ENCODE results near the gene GABARAP. TPM values are rescaled to one million over a fixed set of nuclear protein-coding genes. Genes with fewer than 3 reads are reported as not detected.
"Not testable (repeated sequence)": the region's sequence is repeated elsewhere in the genome, so short reads cannot be mapped to it uniquely, and the experiment has no call there.

GABARAP gene
- total and polyA plus RNA-seq, 9 donors, result 308 to 363 (median 326) TPM

- Histone ChIP-seq H3K27ac (ENCODE audit: low read length) (peak within 1 kb of the TSS; percentile 99), H3K36me3 (ENCODE audit: control insufficient read depth, insufficient read depth, low read length) (peaks cover 33% of the 10 kb centered on the region), H3K9me3 (replicated peaks; ENCODE audit: control insufficient read depth, low read depth, low read length) (no peaks in the 10 kb centered on the region), H3K4me3 (ENCODE audit: low read length) (peak within 1 kb of the TSS; percentile 76), H3K4me1 (ENCODE audit: control insufficient read depth, insufficient read depth, low read length) (peaks cover 28% of the 10 kb centered on the region), H3K27me3 (ENCODE audit: control insufficient read depth, insufficient read depth, low read length) (no peaks in the 10 kb centered on the region)
- DNase-seq, result peak; percentile 100
- 0% methylated on average over 26 of the region's 41 CpGs for WGBS (ENCODE audit: insufficient coverage)
Measured at GRCh38 chr17:7251661-7252175, 9.5 kb upstream of the GABARAP start, which contains the start of gene CTDNEP1. Gene CTDNEP1 (minus strand): TSS chr17:7251734. CDS start chr17:7251296, 438 bp downstream.

- Histone ChIP-seq H3K27ac (ENCODE audit: low read length) (peak overlapping the region; percentile 99), H3K9me3 (replicated peaks; ENCODE audit: control insufficient read depth, low read depth, low read length) (no peaks in the 10 kb centered on the region), H3K36me3 (ENCODE audit: control insufficient read depth, insufficient read depth, low read length) (peaks cover 33% of the 10 kb centered on the region), H3K4me3 (ENCODE audit: low read length) (peak overlapping the region; percentile 76), H3K4me1 (ENCODE audit: control insufficient read depth, insufficient read depth, low read length) (peaks cover 28% of the 10 kb centered on the region), H3K27me3 (ENCODE audit: control insufficient read depth, insufficient read depth, low read length) (no peaks in the 10 kb centered on the region)
- peak; percentile 62 for DNase-seq
- under 1% methylated on average over 51 of the region's 55 CpGs for WGBS (ENCODE audit: insufficient coverage)
Measured at GRCh38 chr17:7250695-7251627, 8.7 kb upstream of the GABARAP start.

DNA sequence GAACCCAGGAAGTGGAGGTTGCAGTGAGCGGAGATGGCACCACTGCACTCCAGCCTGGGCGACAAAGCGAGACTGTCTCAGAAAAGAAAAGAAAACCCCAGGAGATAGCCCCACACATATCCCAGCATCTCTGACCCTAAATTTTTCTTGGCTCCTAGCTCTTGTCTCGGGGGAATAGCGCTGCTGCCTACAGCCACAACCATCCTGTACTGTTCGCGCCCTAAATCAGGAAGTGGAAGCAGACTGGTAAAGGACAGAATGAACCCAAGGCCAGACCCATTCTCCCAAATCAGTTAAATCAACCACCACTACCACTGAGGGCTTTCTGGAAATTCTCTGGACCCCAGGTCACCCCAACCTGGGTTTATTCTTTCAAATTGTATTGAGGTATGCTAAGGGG lies 7.6 kb upstream of the GABARAP start:
- Histone ChIP-seq H3K4me1 (ENCODE audit: control insufficient read depth, insufficient read depth, low read length) (peaks cover 28% of the 10 kb centered on the region), H3K4me3 (ENCODE audit: low read length) (peak overlapping the region; percentile 76), H3K27ac (ENCODE audit: low read length) (peak overlapping the region; percentile 99), H3K36me3 (ENCODE audit: control insufficient read depth, insufficient read depth, low read length) (peaks cover 31% of the 10 kb centered on the region), H3K27me3 (ENCODE audit: control insufficient read depth, insufficient read depth, low read length) (no peaks in the 10 kb centered on the region), H3K9me3 (replicated peaks; ENCODE audit: control insufficient read depth, low read depth, low read length) (no peaks in the 10 kb centered on the region)
- DNase-seq, result peak; percentile 30
- no CpG with 5 or more reads among the region's 7 CpGs for WGBS (ENCODE audit: insufficient coverage)

- H3K27me3 ChIP-seq (ENCODE audit: control insufficient read depth, insufficient read depth, low read length), result no peaks in the 10 kb centered on the region
- 90% methylated on average over 4 of the region's 6 CpGs for WGBS (ENCODE audit: insufficient coverage)
- H3K4me3 ChIP-seq (ENCODE audit: low read length), result peak overlapping the region; percentile 17
- H3K27ac ChIP-seq (ENCODE audit: low read length), result peak overlapping the region; percentile 99
- peaks cover 32% of the 10 kb centered on the region for H3K36me3 ChIP-seq (ENCODE audit: control insufficient read depth, insufficient read depth, low read length)
- H3K4me1 ChIP-seq (ENCODE audit: control insufficient read depth, insufficient read depth, low read length), result peaks cover 28% of the 10 kb centered on the region
- no peaks in the 10 kb centered on the region for H3K9me3 ChIP-seq (replicated peaks; ENCODE audit: control insufficient read depth, low read depth, low read length)
- DNase-seq, result peak; percentile 53
Measured at GRCh38 chr17:7249214-7249613, 7.0 kb upstream of the GABARAP start.

DNA sequence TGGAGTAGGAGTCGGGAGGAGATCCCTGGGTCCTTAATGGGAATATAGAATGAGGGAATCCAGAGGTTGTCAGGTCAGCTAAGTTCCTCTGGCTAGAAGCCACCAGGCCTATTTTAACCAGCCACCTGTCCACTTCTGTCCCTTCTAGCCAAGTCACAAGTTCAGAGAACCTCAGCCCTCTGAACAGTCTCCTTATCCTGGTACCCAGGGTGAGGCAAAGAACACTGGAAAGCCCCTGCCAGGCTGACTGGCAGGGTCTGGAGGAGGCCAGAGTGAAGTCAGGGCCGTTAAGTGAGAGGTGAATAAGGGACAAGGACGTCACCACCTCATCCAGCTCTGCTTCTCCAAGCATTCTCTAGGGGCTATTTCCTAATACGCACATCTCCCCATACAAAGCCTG lies 6.5 kb upstream of the GABARAP start:
- Histone ChIP-seq H3K4me3 (ENCODE audit: low read length) (peak overlapping the region; percentile 17), H3K4me1 (ENCODE audit: control insufficient read depth, insufficient read depth, low read length) (peaks cover 30% of the 10 kb centered on the region), H3K36me3 (ENCODE audit: control insufficient read depth, insufficient read depth, low read length) (peaks cover 33% of the 10 kb centered on the region), H3K27ac (ENCODE audit: low read length) (peak overlapping the region; percentile 99), H3K9me3 (replicated peaks; ENCODE audit: control insufficient read depth, low read depth, low read length) (no peaks in the 10 kb centered on the region), H3K27me3 (ENCODE audit: control insufficient read depth, insufficient read depth, low read length) (no peaks in the 10 kb centered on the region)
- 63% methylated on average over 2 of the region's 4 CpGs for WGBS (ENCODE audit: insufficient coverage)
- peak; percentile 75 for DNase-seq

- peaks cover 32% of the 10 kb centered on the region for H3K4me1 ChIP-seq (ENCODE audit: control insufficient read depth, insufficient read depth, low read length)
- DNase-seq, result peak; percentile 12
- no peaks in the 10 kb centered on the region for H3K9me3 ChIP-seq (replicated peaks; ENCODE audit: control insufficient read depth, low read depth, low read length)
- no peaks in the 10 kb centered on the region for H3K27me3 ChIP-seq (ENCODE audit: control insufficient read depth, insufficient read depth, low read length)
- peak overlapping the region; percentile 13 for H3K27ac ChIP-seq (ENCODE audit: low read length)
- WGBS (ENCODE audit: insufficient coverage), result no CpG with 5 or more reads among the region's 5 CpGs
- H3K4me3 ChIP-seq (ENCODE audit: low read length), result no peak overlapping the region
- H3K36me3 ChIP-seq (ENCODE audit: control insufficient read depth, insufficient read depth, low read length), result peaks cover 36% of the 10 kb centered on the region
Measured at GRCh38 chr17:7246779-7247178, 4.5 kb upstream of the GABARAP start.

- H3K4me1 ChIP-seq (ENCODE audit: control insufficient read depth, insufficient read depth, low read length), result peaks cover 35% of the 10 kb centered on the region
- not testable (repeated sequence) for H3K4me3 ChIP-seq (ENCODE audit: low read length); H3K9me3 ChIP-seq (replicated peaks; ENCODE audit: control insufficient read depth, low read depth, low read length); DNase-seq; H3K27me3 ChIP-seq (ENCODE audit: control insufficient read depth, insufficient read depth, low read length)
- WGBS (ENCODE audit: insufficient coverage), result 33% methylated on average over 1 of the region's 10 CpGs
- H3K36me3 ChIP-seq (ENCODE audit: control insufficient read depth, insufficient read depth, low read length), result peaks cover 45% of the 10 kb centered on the region
- H3K27ac ChIP-seq (ENCODE audit: low read length), result peak overlapping the region; percentile 100
Measured at GRCh38 chr17:7243838-7244237, 1.6 kb upstream of the GABARAP start.

- no peak for DNase-seq
- H3K4me1 ChIP-seq (ENCODE audit: control insufficient read depth, insufficient read depth, low read length), result peaks cover 31% of the 10 kb centered on the region
- no peaks in the 10 kb centered on the region for H3K27me3 ChIP-seq (ENCODE audit: control insufficient read depth, insufficient read depth, low read length)
- peaks cover 45% of the 10 kb centered on the region for H3K36me3 ChIP-seq (ENCODE audit: control insufficient read depth, insufficient read depth, low read length)
- peak overlapping the region; percentile 85 for H3K4me3 ChIP-seq (ENCODE audit: low read length)
- no CpG with 5 or more reads among the region's 2 CpGs for WGBS (ENCODE audit: insufficient coverage)
- no peaks in the 10 kb centered on the region for H3K9me3 ChIP-seq (replicated peaks; ENCODE audit: control insufficient read depth, low read depth, low read length)
- peak overlapping the region; percentile 100 for H3K27ac ChIP-seq (ENCODE audit: low read length)
Measured at GRCh38 chr17:7243453-7243729, 1.1 kb upstream of the GABARAP start.

DNA sequence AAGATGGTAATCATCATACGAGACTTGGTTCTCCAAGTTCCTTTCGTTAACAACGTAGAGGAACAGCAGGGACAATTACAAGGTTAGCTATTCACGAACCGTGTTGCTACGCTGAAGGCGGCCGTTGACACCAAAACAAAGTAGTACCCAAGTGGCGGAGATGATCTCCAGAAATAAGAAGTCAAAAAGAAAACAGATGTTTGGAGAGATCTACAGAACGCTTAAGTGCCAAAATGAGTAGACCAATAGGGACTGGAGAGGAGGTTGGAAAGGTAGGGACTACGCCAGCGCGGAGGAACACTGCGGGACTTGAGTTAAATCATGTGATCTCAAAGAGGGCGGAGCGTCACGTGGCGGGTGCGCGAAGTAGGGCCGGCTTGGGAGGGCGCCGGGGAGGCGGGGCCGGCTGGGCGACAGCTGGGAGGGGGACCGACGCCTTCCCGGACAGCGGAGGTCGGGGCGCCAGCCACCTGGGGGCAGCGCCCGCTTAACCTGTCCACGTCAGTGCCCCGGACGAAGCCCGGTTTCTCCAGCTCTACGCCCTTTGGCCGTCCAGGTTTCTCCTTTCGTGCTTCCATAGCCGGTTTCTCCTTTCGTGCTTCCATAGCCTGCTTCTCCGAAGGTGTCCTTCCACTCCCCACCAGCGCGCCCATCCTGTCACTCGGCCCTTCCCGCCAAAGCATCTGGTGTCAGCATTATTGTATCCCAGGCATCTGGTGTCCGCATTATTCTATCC lies 636 bp upstream of the GABARAP start:
- DNase-seq, result peak; percentile 99
- H3K27me3 ChIP-seq (ENCODE audit: control insufficient read depth, insufficient read depth, low read length), result no peaks in the 10 kb centered on the region
- peak overlapping the region; percentile 100 for H3K27ac ChIP-seq (ENCODE audit: low read length)
- H3K4me3 ChIP-seq (ENCODE audit: low read length), result peak overlapping the region; percentile 85
- peaks cover 30% of the 10 kb centered on the region for H3K4me1 ChIP-seq (ENCODE audit: control insufficient read depth, insufficient read depth, low read length)
- under 1% methylated on average over 49 of the region's 49 CpGs for WGBS (ENCODE audit: insufficient coverage)
- H3K36me3 ChIP-seq (ENCODE audit: control insufficient read depth, insufficient read depth, low read length), result peaks cover 45% of the 10 kb centered on the region
- no peaks in the 10 kb centered on the region for H3K9me3 ChIP-seq (replicated peaks; ENCODE audit: control insufficient read depth, low read depth, low read length)

Data from muscle of leg (tissue), 11 donors.